GM19467 (cell line): ENCODE results near the gene ARHGAP19.
"Not testable (repeated sequence)": the region's sequence is repeated elsewhere in the genome, so short reads cannot be mapped to it uniquely, and the experiment has no call there.

ENCODE experiments used
- ATAC-seq: cut with Tn5 transposase; IDR thresholded peaks from one replicate; pipeline ENCODE4 v1.9.1; 2021; ENCODE audit warnings: mild to moderate bottlenecking, moderate library complexity; ENCODE audit not compliant: unreplicated experiment

ARHGAP19 gene

DNA sequence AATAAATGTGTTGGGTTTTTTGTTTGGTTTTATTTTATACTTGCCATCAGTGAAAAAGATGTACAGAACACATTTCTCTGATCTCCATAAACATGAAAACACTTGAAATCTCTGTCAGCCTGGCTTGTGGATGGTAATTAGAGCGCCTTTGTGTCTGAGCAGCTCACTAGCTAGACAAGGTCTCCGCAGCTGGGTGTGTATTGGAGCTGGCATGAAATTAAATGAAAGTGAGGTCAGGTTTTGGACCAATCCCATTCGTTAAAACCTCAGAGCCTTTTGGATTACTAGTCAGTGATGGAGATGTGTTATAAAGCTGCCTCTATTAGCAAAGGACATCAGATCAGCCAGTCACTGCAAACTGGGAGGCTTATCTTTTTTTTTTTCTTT lies 29.4 kb upstream of the ARHGAP19 start:
- ATAC-seq: no peak

DNA sequence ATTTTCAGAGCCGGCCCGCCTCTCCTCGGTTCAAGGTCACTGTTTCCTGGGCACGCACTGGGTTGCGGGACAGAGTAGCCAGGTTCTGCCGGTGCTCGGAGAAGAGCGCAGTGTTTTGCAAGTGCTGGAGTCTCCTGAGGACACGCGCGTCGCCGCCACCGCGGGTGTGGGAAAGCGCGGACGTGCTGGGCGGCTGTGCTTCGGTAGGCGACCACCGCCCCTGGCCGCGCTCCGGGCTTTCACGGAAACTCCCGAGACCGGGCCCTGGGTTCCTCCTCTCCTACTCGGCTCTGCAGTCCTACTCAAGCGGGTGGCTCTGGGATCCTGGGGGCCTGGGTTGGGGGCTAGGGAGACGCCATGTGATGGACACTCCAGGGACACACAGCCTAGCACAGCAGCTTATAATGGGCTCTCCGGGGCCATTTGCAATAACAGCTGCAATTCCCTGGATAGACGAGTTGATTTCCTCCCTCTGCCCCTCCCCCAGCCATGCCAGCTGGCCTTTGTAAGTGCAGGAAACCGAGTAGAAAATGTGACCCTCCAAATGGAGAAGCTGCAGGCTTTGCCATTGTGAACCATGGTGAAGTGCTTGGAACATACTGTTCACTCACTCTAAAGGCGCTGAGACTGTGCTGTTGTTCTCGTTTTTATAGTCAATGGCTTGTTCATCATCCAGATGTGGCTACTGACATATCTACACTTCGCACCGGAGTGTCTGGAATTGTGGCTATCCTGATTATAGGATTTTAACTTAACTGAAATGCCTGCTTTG lies 28.8 kb upstream of the ARHGAP19 start:
- ATAC-seq: no peak

DNA sequence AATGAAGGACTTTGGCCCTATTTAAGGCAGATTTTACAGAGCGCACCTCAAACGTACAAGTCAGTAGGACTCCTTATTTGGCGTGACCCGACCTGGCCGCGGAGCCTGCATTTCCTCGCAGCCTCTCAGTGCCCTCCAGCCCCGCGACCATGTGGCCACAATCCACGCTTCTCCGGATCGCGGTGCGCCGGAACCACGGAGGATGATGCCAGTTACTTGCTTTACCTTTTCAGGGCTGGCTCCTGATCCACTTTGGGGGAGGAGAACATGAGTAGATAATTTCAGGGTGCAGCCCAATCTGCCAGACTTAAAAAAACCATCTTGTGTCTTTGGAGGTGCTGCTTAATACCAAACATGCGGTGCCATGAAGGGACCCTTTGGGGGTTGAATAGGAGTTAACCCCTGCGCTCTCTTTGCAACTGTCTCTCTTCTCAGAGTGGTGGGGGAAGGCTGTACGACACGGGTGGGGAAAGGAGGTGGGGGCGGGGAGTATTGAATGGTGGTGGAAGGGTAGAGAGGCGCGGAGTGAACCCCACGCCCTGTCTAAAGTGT lies 28.1 kb upstream of the ARHGAP19 start:
- ATAC-seq: no peak

DNA sequence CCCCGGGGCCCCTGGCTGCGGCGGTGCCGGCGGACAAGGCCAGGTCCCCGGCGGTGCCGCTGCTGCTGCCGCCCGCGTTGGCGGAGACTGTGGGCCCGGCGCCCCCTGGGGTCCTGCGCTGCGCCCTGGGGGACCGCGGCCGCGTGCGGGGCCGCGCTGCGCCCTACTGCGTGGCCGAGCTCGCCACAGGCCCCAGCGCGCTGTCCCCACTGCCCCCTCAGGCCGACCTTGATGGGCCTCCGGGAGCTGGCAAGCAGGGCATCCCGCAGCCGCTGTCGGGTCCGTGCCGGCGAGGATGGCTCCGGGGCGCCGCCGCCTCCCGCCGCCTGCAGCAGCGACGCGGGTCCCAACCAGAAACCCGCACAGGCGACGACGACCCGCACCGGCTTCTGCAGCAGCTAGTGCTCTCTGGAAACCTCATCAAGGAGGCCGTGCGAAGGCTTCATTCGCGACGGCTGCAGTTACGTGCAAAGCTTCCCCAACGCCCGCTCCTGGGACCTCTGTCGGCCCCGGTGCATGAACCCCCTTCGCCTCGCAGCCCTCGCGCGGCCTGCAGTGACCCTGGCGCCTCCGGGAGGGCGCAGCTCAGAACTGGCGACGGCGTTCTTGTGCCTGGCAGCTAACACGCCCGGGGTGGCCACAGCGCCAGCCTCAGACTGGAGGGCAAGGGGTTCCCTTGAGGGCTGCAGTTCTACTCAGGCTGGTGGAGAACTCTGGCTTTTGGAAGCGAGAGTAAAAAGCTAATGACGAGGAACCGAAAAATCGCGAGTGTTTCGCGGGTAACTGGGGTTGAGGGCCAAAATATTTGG lies 27.4 kb upstream of the ARHGAP19 start:
- ATAC-seq: peak; percentile 24

DNA sequence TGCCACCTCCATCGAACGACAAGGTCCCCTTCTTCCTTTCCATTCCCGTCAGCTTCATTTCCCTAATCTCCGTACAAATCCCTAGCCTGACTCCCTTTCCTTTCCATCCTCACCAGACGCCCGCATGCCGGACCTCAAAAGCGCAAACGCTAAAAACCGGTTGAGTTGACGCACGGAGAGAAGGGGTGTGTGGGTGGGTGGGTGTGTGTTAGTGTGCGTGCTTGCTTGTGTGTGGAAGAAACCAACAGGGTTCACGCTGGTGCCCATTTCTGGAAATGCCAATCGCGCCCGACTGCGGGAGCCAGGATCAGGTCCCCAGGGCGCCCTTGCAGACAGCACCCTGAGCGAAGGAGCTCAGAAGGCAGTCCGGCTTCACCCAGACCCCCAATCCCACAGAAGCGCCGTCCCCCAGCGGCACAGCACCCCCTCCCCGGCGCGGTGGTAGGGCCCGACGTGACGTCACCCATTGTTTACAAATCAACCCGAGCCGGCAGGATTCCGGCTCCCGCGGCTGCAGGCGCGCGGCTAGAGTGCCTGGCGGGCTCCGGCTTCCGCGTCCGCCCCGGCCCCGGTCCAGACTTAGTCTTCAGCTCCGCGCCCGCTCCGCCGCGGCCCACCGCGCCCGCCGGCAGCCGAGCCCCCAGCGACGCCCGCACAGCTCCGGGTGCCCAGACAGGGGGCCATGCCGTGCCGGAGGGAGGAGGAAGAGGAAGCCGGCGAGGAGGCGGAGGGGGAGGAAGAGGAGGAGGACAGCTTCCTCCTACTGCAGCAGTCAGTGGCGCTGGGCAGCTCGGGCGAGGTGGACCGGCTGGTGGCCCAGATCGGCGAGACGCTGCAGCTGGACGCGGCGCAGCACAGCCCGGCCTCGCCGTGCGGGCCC lies 26.6 kb upstream of the ARHGAP19 start, which contains the start of gene FRAT1:
Gene FRAT1, plus strand, starts transcription at position 500 of the 880 bp plus-strand sequence. Its CDS starts 183 bp downstream, at position 683.
- ATAC-seq: peak; percentile 65

DNA sequence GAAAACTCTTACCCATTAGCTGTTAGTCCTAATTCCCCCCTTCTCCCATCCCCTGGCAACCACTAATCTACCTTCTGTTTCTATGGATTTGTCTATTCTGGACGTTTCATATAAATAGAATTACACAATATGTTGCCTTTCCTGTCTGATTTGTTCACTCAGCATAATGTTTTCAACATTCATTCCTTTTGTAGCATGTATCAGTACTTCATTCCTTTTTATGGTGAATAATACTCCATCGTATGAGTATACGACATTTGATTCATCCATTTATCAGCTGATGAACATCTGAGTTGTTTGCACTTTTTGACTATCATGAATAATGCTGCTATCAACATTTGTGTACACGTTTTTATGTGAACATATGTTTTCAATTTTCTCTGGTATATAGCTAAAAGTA lies 22.2 kb upstream of the ARHGAP19 start:
- no peak for ATAC-seq

DNA sequence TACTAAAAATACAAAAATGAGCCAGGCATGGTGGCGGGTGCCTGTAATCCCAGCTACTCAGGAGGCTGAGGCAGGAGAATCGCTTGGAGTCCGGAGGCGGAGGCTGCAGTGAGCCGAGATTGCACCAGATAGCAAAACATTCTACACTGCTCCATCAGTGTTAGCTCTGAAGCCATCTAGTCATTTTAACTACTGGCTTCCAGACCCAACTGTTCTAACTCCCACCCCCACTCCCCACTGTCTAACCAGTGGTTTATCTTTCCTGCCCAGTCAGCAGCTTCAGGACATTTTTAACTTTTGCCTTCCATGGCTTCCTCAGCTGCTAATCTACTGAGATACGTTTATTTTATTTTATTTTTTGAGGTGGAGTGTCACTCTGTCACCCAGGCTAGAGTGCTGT lies 20.5 kb upstream of the ARHGAP19 start:
- no peak for ATAC-seq

DNA sequence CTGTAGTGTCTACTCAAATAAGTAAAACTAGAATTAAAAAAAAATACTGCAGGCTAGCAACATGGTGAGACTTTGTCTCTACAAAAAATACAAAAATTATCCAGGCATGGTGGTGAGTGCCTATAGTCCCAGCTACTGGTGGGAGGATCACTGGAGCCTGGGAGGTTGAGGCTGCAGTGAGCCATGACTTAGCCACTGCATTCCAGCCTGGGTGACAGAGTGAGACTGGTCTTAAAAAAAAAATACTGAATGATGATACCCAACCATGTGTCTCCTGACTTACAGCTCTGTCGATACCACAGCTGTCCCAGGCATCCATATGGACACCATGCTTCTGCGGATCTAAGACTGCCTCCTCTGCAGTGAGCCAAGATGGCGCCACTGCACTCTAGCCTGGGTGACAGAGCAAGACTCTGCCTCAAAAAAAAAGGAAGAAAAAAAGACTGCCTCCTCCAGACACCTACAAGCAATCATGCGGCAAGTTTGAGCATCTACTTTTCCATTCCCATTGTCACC lies 18.7 kb upstream of the ARHGAP19 start:
- ATAC-seq: no peak

DNA sequence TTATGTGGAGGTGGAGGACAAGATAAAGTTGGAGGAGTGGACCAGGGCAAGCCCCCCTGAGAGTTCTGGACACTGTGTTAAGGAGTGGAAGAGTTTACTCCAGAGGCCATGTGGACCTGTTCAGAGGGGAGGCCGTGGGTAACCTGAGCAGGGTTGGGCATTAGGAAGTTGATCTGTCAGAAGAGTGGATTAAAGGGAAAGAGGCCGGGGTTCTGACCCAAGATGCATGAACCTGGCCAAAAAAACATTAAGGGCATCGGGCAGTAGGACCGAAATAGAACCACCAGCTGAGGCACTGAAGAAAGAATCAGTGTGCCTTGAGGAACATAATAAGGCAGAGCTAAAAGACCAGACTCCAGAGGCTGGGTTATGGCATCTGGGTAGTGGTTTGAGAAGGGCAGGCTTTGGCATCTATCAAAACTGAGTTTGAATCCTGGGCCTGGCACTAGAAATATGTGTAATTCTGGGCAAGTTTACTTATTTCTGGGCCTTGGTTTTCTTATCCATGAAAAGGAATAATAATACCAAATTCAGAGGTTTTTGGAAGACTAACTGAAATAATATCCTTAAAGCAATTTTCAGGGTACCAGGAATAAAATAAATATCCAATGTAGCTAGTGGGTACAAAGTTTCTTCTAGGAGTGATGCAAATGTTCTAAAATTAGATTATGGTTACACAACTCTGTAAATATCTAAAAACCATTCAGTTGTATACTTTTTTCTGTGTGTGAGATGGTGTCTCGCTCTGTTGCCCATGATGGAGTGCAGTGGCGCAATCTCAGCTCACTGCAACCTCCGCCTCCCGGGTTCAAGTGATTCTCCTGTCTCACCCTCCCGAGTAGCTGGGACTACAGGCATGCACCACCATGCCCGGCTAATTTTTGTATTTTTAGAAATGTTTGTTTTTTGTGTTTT lies 15.7 kb upstream of the ARHGAP19 start:
- ATAC-seq: no peak

DNA sequence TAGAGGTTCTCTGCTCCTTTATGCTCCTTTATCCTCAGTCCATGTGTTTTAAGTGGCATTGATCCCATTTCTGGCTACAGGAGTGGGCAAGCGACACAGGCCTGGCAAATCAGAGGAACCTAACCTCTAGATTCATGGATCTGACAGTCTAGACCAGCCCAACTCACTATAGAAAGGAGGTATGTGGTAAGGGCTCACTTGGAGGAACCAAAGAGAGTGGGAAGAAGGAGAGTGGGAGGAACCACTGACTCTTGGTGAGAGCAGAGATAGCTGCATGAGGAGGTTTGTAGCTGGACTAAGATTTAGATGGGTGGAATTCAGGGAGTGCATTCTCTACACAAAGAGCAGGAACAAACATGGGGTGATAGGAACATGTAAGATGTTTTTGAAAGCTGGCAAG lies 15.0 kb upstream of the ARHGAP19 start:
- ATAC-seq: no peak

DNA sequence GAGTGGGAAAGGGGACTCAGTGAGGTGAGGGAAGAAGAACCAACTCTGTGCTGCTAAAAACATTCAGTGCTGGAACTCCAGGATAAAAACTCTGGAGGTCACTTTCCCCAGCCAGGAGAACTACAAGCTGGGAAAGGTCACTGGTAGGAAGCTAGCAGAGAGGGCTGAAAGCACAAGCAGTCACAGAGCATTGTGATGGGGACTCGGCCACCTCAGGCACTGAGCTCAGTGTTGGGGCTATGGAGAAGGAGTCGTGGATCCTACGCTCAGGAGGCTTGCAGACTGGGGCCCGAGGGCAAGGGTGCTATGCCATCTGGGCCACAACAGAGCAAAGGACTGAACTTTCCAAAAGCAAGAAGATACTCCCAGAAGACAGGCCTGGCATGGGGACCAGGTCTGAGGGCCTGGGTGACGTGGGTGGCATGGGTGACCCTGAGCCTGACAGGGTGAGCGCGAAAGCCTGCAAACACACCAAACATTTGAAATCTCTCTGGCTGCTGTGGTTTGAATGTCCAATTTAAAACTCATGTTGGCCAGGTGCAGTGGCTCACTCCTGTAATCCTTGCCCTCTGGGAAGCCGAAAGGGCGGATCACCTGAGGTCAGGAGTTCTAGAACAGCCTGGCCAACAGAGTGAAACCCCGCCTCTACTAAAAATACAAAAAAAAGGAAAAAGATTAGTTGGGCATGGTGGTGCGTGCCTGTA lies 9.8 kb upstream of the ARHGAP19 start:
- ATAC-seq: no peak

DNA sequence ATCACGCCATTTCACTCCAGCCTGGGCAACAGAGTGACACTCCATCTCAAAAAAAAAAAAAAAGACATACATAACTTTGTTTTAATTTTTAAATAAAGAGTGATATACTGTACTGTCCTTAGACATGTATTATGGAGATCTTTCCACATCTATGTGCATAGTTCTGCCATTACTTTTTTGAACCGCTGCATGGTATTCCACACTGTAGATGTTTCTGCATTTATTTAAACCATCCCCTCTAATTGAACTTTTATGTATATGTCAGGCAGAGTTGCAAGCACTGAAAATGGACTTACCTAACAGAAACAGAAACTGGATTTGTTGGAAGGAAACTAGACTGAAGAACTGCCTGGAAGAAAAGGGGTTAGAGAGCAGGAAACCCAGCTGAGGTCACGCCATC lies 8.5 kb upstream of the ARHGAP19 start:
- ATAC-seq: no peak

DNA sequence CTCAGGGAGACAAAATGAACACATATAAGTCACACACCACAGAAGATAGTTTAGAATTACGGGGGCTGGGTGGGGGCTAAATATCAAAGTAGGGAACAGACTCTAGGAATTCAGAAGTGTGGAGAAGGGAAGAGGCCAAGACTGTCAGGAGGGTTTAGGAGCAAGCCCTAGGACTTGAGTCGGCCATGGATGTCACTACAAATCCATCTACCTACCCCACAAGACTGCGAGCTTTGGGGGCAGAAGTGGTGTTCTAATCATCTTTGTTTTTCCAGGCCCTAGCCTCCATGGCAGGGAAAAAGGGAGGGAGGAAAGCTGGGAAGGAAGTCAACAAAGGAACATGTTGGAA lies 5.8 kb upstream of the ARHGAP19 start:
- ATAC-seq: no peak

DNA sequence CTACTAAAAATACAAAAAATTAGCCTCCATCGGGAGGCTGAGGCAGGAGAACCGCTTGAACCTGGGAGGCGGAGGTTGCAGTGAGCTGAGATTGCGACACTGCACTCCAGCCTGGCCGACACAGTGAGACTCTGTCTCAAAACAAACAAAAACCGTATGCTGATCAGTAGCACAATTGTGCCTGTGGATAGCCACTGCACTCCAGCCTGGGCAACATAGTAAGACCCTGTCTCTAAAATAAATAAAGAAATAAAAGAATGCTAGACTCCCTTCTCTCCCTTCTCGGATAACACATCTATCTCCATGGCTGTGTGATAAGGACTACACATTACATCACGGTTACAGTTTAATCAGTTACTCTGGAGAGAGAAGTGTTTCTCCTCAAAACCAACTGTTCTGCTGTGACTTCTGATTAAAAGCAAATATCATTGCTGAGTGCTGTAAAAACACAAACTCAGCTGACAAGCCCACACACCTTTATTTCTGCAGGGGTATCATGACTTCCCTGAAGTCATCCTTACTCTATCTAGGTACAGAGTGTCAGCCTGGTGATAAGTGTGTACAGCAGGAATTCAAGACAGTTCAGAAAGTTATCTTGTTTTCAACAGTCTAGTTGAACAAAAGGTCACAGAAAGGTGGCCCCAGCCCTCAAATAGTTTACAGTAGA lies 5.3 kb upstream of the ARHGAP19 start:
- no peak for ATAC-seq

DNA sequence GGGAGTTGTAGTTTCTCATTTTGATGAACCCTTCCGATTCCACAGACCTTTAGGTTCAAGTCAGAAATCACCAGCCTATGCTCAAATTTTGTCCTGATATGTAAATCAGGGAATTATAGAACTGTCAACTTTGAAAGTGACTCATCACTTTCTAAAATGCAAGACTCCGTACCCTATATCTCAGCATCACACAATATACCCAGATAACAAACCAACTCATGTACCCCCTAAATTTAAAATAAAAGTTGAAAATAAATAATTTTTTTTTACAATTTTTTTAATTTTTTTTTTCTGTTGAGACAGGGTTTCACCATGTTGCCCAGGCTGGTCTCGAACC lies 393 bp upstream of the ARHGAP19 start:
- ATAC-seq: no peak

DNA sequence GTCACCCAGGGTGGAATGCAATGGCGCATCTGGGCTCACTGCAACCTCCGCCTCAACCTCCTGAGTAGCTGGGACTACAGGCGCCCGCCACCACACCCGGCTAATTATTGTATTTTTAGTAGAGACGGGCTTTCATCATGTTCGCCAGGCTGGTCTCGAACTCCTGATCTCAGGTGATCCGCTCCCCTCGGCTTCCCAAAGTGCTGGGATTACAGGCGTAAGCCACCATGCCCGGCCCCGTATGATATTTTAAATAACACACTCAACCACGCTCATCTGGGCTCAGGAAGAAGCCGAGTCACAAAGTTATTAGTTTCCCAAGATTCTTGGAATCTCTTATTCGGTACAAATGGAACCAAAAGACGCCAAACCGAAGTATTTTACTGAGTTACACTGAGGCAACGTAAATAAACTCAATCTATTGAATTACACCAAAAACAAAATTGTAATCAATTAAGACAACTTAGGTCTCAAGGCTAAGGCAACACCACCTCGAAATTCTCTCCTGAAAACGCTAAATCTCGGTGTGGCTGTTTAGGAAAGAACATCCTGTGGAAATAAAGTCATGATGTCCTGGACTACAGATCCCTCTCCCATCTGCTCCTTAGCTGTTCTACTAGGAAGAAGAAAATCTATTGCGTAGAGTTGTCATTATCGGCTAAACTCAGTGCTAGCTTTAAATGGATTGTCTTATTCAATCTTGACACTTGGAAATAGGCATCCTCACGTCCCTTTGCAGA lies 910 bp downstream of the ARHGAP19 start:
- ATAC-seq: no peak

DNA sequence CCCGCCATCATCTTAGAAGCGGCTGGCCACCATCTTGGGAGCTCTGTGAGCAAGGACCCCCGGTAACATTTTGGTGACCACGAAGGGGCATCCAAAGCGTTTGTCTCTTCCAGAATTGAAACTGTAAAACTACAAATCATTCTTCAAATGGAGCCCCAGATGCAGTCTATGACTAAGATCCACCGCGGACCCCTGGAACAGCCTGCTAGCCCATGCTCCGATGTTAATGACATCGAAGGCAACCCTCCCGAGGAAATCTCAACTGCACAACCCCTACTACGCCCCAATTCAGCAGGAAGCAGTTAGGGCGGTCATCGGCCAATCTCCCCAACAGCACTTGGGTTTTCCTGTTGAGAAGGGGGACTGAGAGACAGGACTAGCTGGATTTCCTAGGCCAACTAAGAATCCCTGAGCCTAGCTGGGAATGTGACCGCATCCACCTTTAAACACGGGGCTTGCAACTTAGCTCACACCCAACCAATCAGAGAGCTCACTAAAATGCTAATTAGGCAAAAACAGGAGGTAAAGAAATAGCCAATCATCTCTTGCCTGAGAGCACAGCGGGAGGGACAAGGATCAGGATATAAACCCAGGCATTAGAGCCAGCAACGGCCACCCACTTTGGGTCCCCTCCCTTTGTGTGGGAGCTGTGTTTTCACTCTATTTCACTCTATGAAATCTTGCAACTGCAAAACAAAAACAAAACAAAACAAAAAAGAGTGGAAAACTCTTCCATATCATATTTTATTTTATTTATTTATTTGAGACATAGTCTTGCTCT lies 1.7 kb downstream of the ARHGAP19 start:
- ATAC-seq: not testable (repeated sequence)
